MM.1S (cell line): ENCODE measurements around the gene C22orf42.

Experiments used
- DNase-seq: peaks from one replicate; pipeline ENCODE4 v3.0.0-alpha.2; 2015
- H2AFZ ChIP-seq: fragments of 300-600 bp; sonication (generic); 2 replicates; pipeline ENCODE4 v1.6.0; 2016; ENCODE audit warnings: antibody characterized with exemption, low read length
- H3F3A ChIP-seq: fragments of 300-600 bp; sonication (generic); 2 replicates; pipeline ENCODE4 v1.6.1; 2016; ENCODE audit warnings: mild to moderate bottlenecking, antibody characterized with exemption, low read length, moderate library complexity, mixed read lengths; ENCODE audit not compliant: insufficient read depth
- H3K27ac ChIP-seq: fragments of 300-600 bp; sonication (generic); 2 replicates; pipeline ENCODE4 v1.5.1; 2016; ENCODE audit warnings: mild to moderate bottlenecking, low read length
- H3K27me3 ChIP-seq: fragments of 300-600 bp; sonication (generic); replicated peaks from 2 replicates; pipeline ENCODE4 v1.6.0; 2016; ENCODE audit warnings: low read length; ENCODE audit not compliant: insufficient read depth
- H3K36me3 ChIP-seq: fragments of 300-600 bp; sonication (generic); replicated peaks from 2 replicates; pipeline ENCODE4 v1.6.1; 2016; ENCODE audit warnings: mild to moderate bottlenecking, low read length, mixed read lengths; ENCODE audit not compliant: insufficient read depth
- H3K4me1 ChIP-seq: fragments of 300-600 bp; sonication (generic); 2 replicates; pipeline ENCODE4 v1.6.1; 2016; ENCODE audit warnings: low read length, mixed read lengths
- H3K4me2 ChIP-seq: fragments of 300-600 bp; sonication (generic); 2 replicates; pipeline ENCODE4 v1.6.0; 2016; ENCODE audit warnings: low read depth, low read length
- H3K4me3 ChIP-seq: fragments of 300-600 bp; sonication (generic); 2 replicates; pipeline ENCODE4 v1.5.1; 2016; ENCODE audit warnings: low read length, mixed read lengths
- H3K79me2 ChIP-seq: fragments of 300-600 bp; sonication (generic); 2 replicates; pipeline ENCODE4 v1.6.1; 2016; ENCODE audit warnings: mixed run types, low read length, mixed read lengths
- H3K9ac ChIP-seq: fragments of 300-600 bp; sonication (generic); 2 replicates; pipeline ENCODE4 v1.6.1; 2016; ENCODE audit warnings: low read length, mixed read lengths
- H3K9me2 ChIP-seq: fragments of 300-600 bp; sonication (generic); replicated peaks from 2 replicates; pipeline ENCODE4 v1.6.1; 2016; ENCODE audit warnings: mild to moderate bottlenecking, low read length, mixed read lengths; ENCODE audit not compliant: insufficient read depth
- H3K9me3 ChIP-seq: fragments of 300-600 bp; sonication (generic); replicated peaks from 2 replicates; pipeline ENCODE4 v1.6.1; 2016; ENCODE audit warnings: mild to moderate bottlenecking, low read length, mixed read lengths; ENCODE audit not compliant: insufficient read depth
- H4K20me1 ChIP-seq: fragments of 300-600 bp; sonication (generic); 2 replicates; pipeline ENCODE4 v1.6.1; 2016; ENCODE audit warnings: mild to moderate bottlenecking, low read length, moderate library complexity, mixed read lengths; ENCODE audit not compliant: insufficient read depth
- EZH2 ChIP-seq: fragments of 300-600 bp; sonication (generic); optimal IDR thresholded peaks from 2 replicates; pipeline ENCODE3; 2017; ENCODE audit warnings: low read depth, mild to moderate bottlenecking, antibody characterized with exemption, low read length, mixed read lengths
- EZH2phosphoT487 ChIP-seq: fragments of 300-600 bp; sonication (generic); IDR thresholded peaks from 2 replicates; pipeline ENCODE4 v1.6.1; 2018; ENCODE audit warnings: antibody characterized with exemption, low read length
- TF ChIP-seq, protein P1 (sequence below): fragments of 300-600 bp; sonication (generic); IDR thresholded peaks from 2 replicates; pipeline ENCODE4 v1.5.1; 2016; ENCODE audit warnings: antibody characterized with exemption, low read length, mixed read lengths

The C22orf42 gene, protein sequence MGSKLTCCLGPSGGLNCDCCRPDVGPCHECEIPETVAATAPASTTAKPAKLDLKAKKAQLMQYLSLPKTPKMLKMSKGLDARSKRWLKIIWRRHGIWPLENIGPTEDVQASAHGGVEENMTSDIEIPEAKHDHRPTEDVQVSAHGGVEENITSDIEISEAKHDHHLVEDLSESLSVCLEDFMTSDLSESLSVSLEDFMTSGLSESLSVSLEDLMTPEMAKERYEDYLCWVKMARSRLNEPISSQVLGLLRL

DNA sequence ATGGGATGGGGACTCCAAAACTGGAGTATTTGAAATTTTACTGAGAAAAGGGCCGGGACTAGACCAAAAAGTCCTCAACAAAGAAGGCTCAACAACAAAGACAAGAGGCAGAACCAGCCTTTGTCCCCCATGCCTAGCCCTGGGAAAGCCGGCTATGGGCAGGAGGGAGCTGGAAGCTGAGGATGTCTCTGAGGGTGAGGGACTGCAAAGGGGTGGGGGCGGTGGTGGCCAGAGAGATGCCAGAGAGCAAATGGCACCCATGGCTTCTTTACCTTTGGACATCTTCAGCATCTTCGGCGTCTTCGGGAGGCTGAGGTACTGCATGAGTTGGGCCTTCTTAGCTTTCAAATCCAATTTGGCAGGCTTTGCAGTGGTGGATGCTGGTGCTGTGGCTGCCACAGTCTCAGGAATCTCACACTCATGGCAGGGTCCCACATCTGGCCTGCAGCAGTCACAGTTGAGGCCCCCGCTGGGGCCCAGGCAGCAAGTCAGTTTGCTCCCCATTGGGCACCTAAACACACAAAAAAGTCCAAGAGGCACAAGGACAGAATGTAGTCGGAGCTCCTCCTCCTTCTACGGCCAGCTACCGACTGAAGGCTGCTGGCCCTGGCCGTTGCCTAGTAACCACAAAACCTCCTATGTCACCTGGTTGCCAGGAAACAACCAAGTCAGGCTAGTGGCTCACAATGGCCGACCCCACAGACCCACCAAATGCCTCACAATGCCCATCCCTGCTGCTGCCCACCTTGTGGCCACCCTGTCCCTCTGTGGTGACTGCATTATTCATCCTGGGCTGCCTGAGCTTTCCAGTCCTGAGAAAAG is at the start of gene C22orf42:
TSS of gene C22orf42 (minus strand) at position 592 of the 822 bp plus-strand sequence. CDS start at position 504, 88 bp downstream.
- no peak for DNase-seq
- H4K20me1 ChIP-seq = no peaks in the 10 kb centered on the region
- H3K36me3 ChIP-seq = no peaks in the 10 kb centered on the region
- H3K4me3 ChIP-seq = no peak within 1 kb of the TSS
- H3K9ac ChIP-seq = no peak within 1 kb of the TSS
- H3K27ac ChIP-seq = no peak within 1 kb of the TSS
- H3F3A ChIP-seq = no peaks in the 10 kb centered on the region
- H3K4me2 ChIP-seq = no peak within 1 kb of the TSS
- no peaks in the 10 kb centered on the region for H3K9me2 ChIP-seq
- no peak for TF ChIP-seq EZH2phosphoT487
- no peak for TF ChIP-seq EZH2
- TF ChIP-seq, protein P1, sequence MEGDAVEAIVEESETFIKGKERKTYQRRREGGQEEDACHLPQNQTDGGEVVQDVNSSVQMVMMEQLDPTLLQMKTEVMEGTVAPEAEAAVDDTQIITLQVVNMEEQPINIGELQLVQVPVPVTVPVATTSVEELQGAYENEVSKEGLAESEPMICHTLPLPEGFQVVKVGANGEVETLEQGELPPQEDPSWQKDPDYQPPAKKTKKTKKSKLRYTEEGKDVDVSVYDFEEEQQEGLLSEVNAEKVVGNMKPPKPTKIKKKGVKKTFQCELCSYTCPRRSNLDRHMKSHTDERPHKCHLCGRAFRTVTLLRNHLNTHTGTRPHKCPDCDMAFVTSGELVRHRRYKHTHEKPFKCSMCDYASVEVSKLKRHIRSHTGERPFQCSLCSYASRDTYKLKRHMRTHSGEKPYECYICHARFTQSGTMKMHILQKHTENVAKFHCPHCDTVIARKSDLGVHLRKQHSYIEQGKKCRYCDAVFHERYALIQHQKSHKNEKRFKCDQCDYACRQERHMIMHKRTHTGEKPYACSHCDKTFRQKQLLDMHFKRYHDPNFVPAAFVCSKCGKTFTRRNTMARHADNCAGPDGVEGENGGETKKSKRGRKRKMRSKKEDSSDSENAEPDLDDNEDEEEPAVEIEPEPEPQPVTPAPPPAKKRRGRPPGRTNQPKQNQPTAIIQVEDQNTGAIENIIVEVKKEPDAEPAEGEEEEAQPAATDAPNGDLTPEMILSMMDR = no peak
- H3K4me1 ChIP-seq = no peaks in the 10 kb centered on the region
- no peaks in the 10 kb centered on the region for H3K9me3 ChIP-seq
- no peaks in the 10 kb centered on the region for H3K79me2 ChIP-seq
- H2AFZ ChIP-seq = no peak within 1 kb of the TSS
- H3K27me3 ChIP-seq = no peaks in the 10 kb centered on the region

- no peak for DNase-seq
- Histone ChIP-seq H4K20me1 (no peaks in the 10 kb centered on the region), H3F3A (no peaks in the 10 kb centered on the region), H3K79me2 (no peaks in the 10 kb centered on the region), H3K9me2 (no peaks in the 10 kb centered on the region), H3K4me3 (no peak overlapping the region), H3K4me1 (no peaks in the 10 kb centered on the region), H3K4me2 (no peak overlapping the region), H3K36me3 (no peaks in the 10 kb centered on the region), H3K27me3 (peaks cover 6% of the 10 kb centered on the region), H3K9ac (no peak overlapping the region), H2AFZ (no peak overlapping the region), H3K27ac (no peak overlapping the region), H3K9me3 (no peaks in the 10 kb centered on the region)
- TF ChIP-seq EZH2phosphoT487 = no peak
- TF ChIP-seq, protein P1 = no peak
- TF ChIP-seq EZH2 = no peak
Measured at GRCh38 chr22:32208681-32209080, 49.6 kb upstream of the C22orf42 start.

GRCh38 chr22:32207971-32208480 is 48.9 kb upstream of the C22orf42 start:
- H2AFZ ChIP-seq = no peak overlapping the region
- H3F3A ChIP-seq = no peaks in the 10 kb centered on the region
- peaks cover 6% of the 10 kb centered on the region for H3K27me3 ChIP-seq
- no peak overlapping the region for H3K27ac ChIP-seq
- no peak for DNase-seq
- H3K4me3 ChIP-seq = no peak overlapping the region
- H3K9ac ChIP-seq = no peak overlapping the region
- no peak overlapping the region for H3K4me2 ChIP-seq
- H3K9me3 ChIP-seq = no peaks in the 10 kb centered on the region
- no peaks in the 10 kb centered on the region for H3K4me1 ChIP-seq
- no peaks in the 10 kb centered on the region for H3K79me2 ChIP-seq
- no peaks in the 10 kb centered on the region for H4K20me1 ChIP-seq
- H3K9me2 ChIP-seq = no peaks in the 10 kb centered on the region
- no peaks in the 10 kb centered on the region for H3K36me3 ChIP-seq
- no peak for TF ChIP-seq EZH2phosphoT487
- TF ChIP-seq, protein P1 = no peak
- no peak for TF ChIP-seq EZH2
